ENCODE data around the gene AP1M2. TPM values are rescaled to one million over a fixed set of nuclear protein-coding genes. Genes with fewer than 3 reads are reported as not detected.

Gene AP1M2
- 10 to 100 TPM; 43.2 to 60.3 (median 58.5) TPM for polyA plus RNA-seq (ENCODE audit: insufficient read length in 3 of 3)
- long read RNA-seq, donor 1, transcript AP1M2-201 (12 exons, 1,749 nt) = major isoform, 10 of 489 reads
- long read RNA-seq, donor 1, partial matches to known transcripts = 463 of 489 reads
- long read RNA-seq, donor 1, other reads (novel, unspliced or antisense) = 12 of 489 reads
- long read RNA-seq, donor 2, transcript AP1M2-201 (12 exons, 1,749 nt) = major isoform, 17 of 31 reads
- long read RNA-seq, donor 2, partial matches to known transcripts = 11 of 31 reads
- long read RNA-seq, donor 2, other reads (novel, unspliced or antisense) = 0 of 31 reads
- long read RNA-seq, donor 3, transcript AP1M2-201 (12 exons, 1,749 nt) = major isoform, 11 of 217 reads
- long read RNA-seq, donor 3, partial matches to known transcripts = 204 of 217 reads
- long read RNA-seq, donor 3, other reads (novel, unspliced or antisense) = 0 of 217 reads
- long read RNA-seq, donor 4, transcript AP1M2-201 (12 exons, 1,749 nt) = major isoform, 19 of 38 reads
- long read RNA-seq, donor 4, partial matches to known transcripts = 15 of 38 reads
- long read RNA-seq, donor 4, other reads (novel, unspliced or antisense) = 0 of 38 reads
- long read RNA-seq, donor 5, transcript AP1M2-201 (12 exons, 1,749 nt) = major isoform, 5 of 5 reads
- long read RNA-seq, donor 5, partial matches to known transcripts = 0 of 5 reads
- long read RNA-seq, donor 5, other reads (novel, unspliced or antisense) = 0 of 5 reads
- long read RNA-seq, donor 6, transcript AP1M2-201 (12 exons, 1,749 nt) = major isoform, 11 of 642 reads
- long read RNA-seq, donor 6, partial matches to known transcripts = 568 of 642 reads
- long read RNA-seq, donor 6, other reads (novel, unspliced or antisense) = 59 of 642 reads
- long read RNA-seq, donor 7, transcript AP1M2-201 (12 exons, 1,749 nt) = major isoform, 7 of 19 reads
- long read RNA-seq, donor 7, partial matches to known transcripts = 9 of 19 reads
- long read RNA-seq, donor 7, other reads (novel, unspliced or antisense) = 0 of 19 reads
- long read RNA-seq, donor 8 = 0 reads
- long read RNA-seq, donor 9, transcript AP1M2-201 (12 exons, 1,749 nt) = major isoform, 12 of 48 reads
- long read RNA-seq, donor 9, partial matches to known transcripts = 31 of 48 reads
- long read RNA-seq, donor 9, other reads (novel, unspliced or antisense) = 0 of 48 reads
- long read RNA-seq, donor 10, transcript AP1M2-201 (12 exons, 1,749 nt) = major isoform, 6 of 612 reads
- long read RNA-seq, donor 10, partial matches to known transcripts = 503 of 612 reads
- long read RNA-seq, donor 10, other reads (novel, unspliced or antisense) = 96 of 612 reads
- long read RNA-seq, donor 11, transcript AP1M2-201 (12 exons, 1,749 nt) = major isoform, 13 of 25 reads
- long read RNA-seq, donor 11, partial matches to known transcripts = 10 of 25 reads
- long read RNA-seq, donor 11, other reads (novel, unspliced or antisense) = 0 of 25 reads
- long read RNA-seq, donor 12, transcript AP1M2-201 (12 exons, 1,749 nt) = major isoform, 19 of 50 reads
- long read RNA-seq, donor 12, transcript AP1M2-207 (12 exons, 1,757 nt) = minor isoform, 7 of 50 reads
- long read RNA-seq, donor 12, partial matches to known transcripts = 24 of 50 reads
- long read RNA-seq, donor 12, other reads (novel, unspliced or antisense) = 0 of 50 reads
- long read RNA-seq, donor 13, transcript AP1M2-201 (12 exons, 1,749 nt) = major isoform, 8 of 23 reads
- long read RNA-seq, donor 13, partial matches to known transcripts = 5 of 23 reads
- long read RNA-seq, donor 13, other reads (novel, unspliced or antisense) = 7 of 23 reads
- long read RNA-seq, donor 14 = 0 reads
- long read RNA-seq, donor 15 = 0 reads
- long read RNA-seq, donor 16, transcript AP1M2-201 (12 exons, 1,749 nt) = major isoform, 16 of 49 reads
- long read RNA-seq, donor 16, partial matches to known transcripts = 29 of 49 reads
- long read RNA-seq, donor 16, other reads (novel, unspliced or antisense) = 0 of 49 reads

GRCh38 chr19:10587022-10587838 lies at the start of gene AP1M2:
Gene AP1M2 (minus strand): TSS chr19:10587312. CDS start chr19:10587231, 81 bp downstream.
- DNase-seq = no peak

GRCh38 chr19:10636304-10636972 lies 49.3 kb upstream of the AP1M2 start:
- no peak for DNase-seq

DNA sequence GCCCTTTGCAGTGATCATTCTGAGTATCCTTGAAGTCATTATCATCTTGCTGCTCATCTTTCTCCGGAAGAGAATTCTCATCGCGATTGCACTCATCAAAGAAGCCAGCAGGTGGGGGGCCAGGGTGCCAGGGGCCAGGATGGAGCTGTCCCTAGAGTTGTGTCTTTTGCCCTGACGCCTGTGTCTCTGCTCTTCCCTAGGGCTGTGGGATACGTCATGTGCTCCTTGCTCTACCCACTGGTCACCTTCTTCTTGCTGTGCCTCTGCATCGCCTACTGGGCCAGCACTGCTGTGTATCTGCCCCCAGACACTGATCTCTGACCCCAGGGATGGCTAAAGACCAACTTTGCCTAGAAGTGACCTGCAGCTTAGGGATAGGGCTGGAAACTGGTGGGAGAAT lies 47.9 kb upstream of the AP1M2 start:
- no peak for DNase-seq

- DNase-seq = no peak
Observed at GRCh38 chr19:10634430-10634829, 47.3 kb upstream of the AP1M2 start.

DNA sequence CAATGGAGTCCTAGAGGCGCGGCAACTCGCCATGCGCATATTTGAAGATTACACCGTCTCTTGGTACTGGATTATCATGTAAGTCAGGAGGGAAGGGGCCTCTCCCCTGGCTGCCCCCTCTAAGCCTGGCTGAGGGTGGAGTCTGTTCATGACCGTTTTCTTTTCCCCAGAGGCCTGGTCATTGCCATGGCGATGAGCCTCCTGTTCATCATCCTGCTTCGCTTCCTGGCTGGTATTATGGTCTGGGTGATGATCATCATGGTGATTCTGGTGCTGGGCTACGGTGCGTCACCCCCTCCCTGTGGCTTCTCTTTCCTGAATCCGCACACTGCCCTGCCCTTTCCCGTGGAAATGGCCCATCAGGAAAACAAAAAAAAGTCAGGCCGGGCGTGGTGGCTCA lies 44.8 kb upstream of the AP1M2 start:
- DNase-seq = no peak

GRCh38 chr19:10625762-10626138 lies 38.6 kb upstream of the AP1M2 start:
- DNase-seq = no peak

DNA sequence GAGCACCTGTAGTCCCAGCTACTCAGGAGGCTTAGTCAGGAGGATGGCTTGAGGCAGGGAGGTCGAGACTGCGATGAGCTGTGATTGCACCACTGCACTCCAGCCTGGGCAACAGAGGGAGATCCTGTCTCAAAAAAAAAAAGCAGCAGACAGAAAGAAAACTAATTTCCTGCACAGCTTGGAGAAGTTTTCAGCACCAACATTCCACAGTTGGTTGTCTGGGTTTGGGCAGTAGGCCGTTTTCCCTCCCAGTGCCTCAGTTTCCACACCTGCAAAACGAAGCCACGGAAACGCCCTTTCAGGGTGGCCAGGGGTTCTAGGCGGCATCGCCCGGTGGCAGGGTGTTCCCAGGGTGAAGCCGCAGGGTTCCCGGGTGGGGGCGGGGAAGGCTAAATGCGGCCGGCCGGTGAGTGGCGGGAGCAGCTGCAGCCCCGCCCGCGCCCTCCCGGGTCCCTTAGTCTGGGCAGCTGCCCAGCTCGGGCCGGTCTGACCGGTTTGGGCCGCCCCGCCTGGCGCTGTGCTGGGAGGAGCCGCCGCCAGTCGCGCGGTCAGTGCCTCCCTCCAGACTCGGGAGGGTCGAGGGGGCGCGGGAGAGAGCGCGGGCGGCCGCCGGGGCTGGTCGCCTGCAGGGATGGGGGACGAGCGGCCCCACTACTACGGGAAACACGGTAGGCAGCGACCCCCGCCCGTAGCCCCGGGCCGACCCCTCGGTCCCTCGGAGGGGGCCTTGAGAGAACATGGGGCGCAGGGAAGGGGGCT lies 38.1 kb upstream of the AP1M2 start, which contains the start of gene SLC44A2:
TSS of gene SLC44A2 (plus strand) at position 551 of the 759 bp plus-strand sequence. CDS start at position 632, 81 bp downstream.
- DNase-seq = peak; percentile 87

GRCh38 chr19:10624585-10624984 lies 37.5 kb upstream of the AP1M2 start:
- no peak for DNase-seq

DNA sequence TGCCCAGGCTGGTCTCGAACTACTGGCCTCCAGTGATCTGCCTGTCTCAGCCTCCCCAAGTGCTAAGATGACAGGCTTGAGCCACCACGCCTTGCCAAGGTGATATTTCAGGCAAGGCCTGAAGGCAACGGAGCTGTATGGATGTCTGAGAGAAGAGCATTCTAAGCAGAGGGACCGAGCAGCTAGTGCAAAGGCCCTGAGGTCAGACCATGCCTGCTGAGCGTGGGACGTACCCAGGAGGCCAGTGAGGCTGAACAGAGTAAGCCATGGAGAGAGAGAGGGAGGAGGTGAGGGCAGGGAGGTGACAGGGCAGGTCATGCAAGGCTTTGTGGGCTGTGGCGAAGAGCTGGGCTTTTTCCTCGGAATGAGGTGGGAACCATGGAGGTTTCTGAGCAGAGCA lies 34.9 kb upstream of the AP1M2 start:
- no peak for DNase-seq

- DNase-seq = no peak
Observed at GRCh38 chr19:10620786-10621185, 33.7 kb upstream of the AP1M2 start.

DNA sequence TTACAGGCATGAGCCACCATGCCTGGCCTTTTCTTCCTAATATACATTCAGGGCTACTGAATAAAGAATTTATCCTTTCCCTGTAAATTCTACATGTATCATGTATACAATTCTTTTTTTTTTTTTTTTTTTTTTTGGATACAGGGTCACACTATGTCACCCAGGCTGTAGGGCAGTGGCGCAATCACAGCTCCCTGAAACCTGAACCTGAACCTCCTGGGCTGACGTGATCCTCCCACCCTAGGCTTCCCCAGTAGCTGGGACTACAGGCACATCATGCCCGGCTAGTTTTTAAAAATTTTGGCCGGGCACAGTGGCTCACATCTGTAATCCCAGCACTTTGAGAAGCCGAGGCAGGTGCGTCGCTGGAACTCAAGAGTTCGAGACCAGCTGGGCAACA lies 31.7 kb upstream of the AP1M2 start:
- no peak for DNase-seq

GRCh38 chr19:10617409-10618121 lies 30.5 kb upstream of the AP1M2 start:
- no peak for DNase-seq

DNA sequence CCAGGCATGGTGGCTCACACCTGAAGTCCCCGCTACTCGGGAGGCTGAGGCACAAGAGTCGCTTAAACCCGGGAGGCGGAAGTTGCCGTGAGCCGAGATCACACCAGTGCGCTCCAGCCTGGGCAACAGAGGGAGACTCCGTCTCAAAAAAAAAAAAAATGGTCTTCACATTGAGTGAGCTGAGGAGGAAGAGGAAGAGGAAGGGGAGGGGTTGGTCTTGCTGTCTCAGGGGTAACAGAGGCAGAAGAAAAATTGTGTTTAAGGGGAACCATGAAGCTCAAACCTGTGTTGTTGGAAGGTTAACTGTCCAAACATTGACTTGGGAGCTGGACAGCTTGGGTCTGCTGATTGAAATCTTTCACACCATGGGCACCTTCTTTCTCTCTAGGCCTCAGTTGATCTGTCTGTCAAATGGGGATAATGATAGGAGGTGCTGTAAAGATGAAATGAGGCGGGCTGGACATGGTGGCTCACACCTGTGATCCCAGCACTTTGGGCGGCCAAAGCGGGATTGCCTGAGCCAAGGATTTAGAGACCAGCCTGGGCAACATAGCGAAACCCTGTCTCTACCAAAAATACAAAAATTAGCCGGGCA lies 28.4 kb upstream of the AP1M2 start:
- DNase-seq = no peak

GRCh38 chr19:10612499-10613119 lies 25.5 kb upstream of the AP1M2 start:
- no peak for DNase-seq

- DNase-seq = no peak
Observed at GRCh38 chr19:10611907-10612306, 24.8 kb upstream of the AP1M2 start.

DNA sequence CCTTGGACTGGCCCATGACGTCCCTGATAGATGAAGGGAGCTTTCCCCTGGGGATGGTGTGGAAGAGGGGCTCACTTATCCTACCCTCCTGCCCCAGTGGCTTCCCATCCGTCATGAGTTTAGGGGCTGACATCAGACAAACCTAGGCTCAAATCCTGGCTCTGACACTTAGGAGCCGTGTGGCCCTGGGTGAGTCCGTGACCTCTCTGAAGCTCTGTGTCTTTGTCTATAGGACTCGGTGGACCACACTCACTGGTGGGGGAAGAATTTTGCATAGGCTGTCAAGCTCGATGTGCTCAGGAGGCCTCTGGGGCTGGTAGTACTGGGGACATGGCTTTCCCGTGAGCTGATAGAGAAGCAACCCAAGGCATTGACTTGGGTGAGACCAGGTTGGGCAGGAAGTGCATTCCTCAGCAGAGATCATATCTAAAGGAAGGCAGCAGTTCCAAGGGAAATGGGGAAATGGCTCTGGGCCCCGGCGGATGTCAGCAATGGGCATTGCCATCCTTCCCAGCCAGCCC lies 17.4 kb upstream of the AP1M2 start:
- DNase-seq = no peak
